NCI-H2081 treated with DMSO at 0.1 percent for 48 hours (cell line): ENCODE data around the gene IGF2BP1.
"Not testable (repeated sequence)": the region's sequence is repeated elsewhere in the genome, so short reads cannot be mapped to it uniquely, and the experiment has no call there.

Source experiments
- DNase-seq: peaks from one replicate; lab custom pipeline; 2025; lab: John Stamatoyannopoulos, UW

IGF2BP1 gene

DNA sequence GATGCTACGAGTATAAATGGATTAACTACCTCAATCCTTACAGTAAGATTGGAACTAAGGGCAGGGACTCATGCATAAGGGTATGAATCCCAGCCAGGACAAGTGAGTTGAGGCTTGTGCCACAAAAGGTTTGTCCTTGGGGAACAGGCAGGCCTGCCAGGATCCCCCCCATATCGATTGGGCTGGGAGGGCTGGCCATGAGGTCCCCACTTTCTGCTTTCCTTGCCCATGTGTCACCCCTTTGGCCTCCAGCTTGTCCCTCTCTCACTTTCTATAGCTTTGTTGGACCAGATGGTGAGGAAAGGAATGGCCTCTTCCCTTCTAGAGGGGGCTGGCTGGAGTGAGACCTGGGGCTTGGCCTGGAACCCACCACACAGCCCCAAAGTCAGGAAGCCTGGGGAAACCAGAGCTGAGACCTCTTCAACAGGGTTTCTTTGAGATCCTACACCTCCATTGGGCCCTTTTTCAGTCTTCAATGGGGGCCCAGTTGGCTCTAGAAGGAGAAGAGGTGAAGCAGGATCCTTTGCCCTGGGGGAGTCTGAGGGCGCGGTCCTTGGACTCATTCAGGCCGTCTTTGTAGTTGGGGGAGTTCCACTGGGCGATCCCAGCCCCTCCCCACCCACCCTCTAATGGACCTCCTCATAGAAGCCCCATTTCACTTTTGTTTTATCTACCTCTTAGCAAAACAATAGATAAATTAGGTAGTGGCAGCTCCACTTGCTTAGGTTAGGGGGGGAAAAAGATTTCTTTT is 57.3 kb downstream of the IGF2BP1 start:
- DNase-seq = no peak

DNA sequence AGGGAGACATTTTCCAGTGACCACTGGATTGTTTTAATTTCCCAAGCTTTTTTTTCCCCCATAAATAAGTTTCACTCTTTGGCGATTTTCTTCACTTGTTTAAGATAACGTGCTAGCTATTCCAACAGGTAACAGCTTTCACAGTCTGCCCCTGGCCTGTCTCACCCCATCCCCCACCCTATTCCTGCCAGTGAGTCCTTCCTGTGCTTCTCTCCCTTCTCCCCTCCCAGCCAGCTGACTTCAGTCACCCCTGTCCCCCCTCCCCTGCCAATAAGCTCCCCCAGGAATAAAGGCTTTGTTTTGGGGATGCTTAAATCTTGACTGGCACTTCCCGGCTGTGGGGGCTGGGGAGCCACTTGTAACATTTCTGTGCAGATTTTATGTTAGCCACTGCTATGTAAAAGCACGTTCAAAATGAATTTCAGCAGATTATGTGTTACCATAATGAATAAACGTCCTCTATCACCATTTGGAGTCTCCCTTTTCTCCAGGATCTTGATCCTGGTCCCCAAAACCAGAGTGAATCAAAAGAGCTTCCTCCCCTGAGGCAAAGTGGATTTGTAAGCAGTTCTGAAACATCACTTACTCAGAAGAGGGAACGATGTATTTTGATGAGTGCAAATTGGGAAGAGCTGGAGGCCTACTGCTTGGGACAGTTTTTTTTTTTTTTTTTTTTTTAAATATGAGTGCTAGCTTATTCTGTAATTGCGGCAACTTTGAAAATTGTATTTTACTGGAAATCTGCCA is 58.2 kb downstream of the IGF2BP1 start:
- no peak for DNase-seq

DNA sequence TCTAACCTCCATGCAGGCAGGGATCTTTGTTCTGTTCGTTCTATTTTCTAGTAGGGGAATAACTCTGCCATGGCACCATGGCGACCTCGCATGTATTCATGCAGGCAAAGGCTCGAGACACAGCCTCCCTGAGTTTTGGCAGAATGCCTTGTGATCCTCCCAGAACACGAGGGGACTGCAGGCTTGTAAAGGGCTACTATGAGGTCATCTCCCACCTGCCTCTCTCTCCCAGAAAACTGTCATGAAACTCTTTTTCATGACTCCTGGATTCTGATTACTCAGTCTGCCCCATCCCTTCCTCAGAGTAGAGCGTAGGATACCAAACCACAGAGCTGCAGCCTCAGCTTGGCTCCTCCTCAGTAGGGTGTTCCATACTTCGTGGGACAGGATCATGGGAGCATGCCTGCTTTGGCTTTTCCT is 64.3 kb downstream of the IGF2BP1 start:
- no peak for DNase-seq

DNA sequence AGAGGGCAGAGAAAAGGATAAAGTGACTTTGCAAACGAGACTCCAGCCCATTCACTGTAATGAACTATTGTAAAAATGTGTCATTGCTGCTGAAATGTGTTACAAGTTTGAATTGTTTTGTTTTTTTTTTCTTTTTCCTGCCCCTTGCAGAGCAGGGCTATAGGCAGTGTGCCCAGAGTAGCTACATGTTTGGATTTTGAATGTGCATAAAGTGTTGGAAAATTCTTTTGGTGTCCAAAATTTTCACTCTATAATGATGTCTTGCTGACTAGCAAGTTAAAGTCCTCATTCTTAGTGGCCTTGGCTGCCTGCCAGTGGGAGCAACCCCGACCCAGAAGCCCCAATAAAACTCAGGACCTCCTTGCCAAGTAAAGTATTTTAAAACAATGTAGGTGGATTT is 66.5 kb downstream of the IGF2BP1 start:
- DNase-seq = no peak

DNA sequence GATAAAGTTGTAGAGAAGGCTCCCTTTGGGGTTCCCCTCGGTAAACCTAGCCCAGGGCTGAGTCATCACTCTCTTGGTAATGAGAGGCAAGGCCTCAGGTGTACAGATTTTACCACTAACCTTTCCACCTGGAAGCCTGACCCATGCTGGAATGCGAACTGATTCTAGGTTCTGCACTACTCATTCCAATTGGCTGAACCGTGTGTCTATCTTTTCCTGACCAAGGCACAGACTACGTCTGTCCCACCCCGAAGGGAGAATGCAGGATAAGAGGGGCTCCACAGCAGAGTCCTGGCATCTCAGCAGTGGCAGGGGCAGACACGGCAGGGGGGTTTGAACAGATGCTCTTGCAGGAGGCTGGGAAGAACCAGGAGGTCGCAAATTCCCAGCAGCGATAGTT is 70.0 kb downstream of the IGF2BP1 start:
- DNase-seq = no peak

DNA sequence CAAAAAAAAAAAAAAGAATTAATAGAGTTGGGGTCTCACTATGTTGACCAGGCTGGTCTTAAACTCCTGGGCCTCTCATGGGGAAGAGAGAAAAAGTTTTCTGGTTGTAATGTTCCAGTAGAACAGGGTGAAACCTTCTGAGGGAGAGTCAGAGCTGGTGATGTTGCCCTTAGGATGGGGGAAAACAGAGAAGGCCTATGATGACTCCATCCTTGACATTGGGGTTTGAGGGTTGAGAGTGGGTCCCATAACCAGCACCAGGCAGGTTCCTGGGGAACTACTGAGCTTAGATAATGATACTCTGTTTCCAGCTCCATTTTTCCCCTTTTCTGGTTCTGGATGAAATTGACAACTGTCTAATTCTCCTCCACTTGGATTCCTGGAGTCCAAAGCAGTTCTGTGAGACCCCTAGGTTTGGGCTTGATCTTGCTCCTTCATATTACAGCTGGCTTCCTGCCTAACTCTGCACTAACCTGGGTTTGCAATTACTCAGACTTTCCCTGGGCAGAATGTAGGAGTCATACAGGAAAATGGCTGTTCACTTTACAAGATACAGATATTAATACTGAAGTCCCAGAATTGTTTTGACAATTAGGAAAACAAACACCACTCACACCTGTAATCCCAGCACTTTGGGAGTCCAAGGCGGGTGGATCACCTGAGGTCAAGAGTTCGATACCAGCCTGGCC is 72.5 kb downstream of the IGF2BP1 start:
- no peak for DNase-seq

DNA sequence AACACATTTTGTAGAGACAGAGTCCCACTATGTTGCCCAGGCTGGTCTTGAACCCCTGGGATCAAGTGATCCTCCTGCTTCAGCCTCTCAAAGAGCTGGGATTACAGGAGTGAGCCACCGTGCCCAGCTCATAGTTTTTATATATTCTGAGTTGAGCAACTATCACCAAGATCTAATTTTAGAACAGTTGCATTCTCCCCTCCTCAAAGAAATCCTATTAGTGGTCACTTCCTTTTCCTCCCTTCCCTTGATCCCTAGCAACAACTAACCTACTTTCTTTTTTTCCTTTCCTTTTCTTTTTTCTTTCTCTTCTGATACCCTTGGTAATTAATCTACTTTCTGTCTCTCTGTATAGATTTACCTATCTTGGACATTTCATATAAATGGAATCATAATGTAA is 73.9 kb downstream of the IGF2BP1 start:
- no peak for DNase-seq

DNA sequence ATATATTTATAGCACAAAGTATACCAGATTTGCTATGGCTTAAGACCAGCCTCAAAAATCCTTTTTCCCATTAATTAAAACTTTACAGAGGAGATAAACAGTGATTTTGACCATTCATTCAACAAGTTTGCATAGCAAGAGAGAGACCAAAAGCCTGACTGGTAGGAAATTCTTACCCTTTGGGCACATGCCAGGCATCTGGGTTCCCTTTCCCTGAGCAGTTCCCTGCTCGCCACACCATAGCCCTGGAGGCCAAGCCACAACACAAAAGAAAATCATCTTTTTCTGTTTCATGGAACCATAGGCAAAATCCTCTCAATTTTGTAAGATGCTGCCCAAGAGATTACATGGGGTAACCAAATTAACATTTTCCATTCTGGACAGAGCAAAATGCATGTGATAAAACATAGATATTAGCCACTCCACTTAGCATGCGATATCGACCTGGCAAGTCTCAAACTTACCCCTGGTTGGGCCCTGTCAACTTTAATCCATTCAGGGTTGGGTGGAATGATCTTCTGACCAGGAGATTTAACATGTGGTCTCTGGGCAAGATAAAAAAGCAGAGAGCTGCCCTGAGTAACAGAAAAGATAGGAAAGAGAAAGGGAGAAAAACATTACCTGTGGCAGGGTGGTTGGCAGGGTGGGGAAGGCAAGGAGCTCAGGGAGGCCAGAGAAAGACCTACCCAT is 77.8 kb downstream of the IGF2BP1 start:
- no peak for DNase-seq

DNA sequence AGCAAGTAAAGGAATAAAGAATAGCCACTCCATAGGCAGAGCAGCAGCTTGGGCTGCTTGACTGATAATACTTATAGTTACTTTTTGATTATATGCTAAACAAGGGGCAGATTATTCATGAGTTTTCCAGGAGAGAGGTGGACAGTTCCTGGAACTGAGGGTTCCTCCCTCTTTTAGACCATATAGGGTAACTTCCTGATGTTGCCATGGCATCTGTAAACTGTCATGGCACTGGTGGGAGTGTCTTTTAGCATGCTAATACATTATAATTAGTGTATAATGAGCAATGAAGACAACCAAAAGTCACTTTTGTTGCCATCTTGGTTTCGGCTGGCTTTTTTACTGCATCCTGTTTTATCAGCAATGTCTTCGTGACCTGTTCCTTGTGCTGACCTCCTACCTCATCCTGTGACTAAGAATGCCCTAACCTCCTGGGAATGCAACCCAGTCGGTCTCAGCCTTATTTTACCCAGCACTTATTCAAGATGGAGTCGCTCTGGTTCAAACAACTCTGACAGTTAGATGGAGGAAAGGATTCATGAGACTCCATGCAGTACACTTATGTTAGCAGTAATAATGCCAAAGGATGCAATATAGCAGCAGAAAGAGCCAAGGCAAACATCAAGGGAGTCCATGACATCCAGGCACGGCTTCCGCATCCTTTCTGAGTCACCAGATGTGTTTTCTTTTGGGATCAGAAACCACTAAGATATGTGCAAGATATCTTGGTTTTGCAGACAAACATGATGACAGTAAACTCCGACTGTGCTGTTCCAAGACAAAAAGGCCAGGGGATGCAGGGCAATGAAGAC is 79.6 kb downstream of the IGF2BP1 start:
- no peak for DNase-seq

DNA sequence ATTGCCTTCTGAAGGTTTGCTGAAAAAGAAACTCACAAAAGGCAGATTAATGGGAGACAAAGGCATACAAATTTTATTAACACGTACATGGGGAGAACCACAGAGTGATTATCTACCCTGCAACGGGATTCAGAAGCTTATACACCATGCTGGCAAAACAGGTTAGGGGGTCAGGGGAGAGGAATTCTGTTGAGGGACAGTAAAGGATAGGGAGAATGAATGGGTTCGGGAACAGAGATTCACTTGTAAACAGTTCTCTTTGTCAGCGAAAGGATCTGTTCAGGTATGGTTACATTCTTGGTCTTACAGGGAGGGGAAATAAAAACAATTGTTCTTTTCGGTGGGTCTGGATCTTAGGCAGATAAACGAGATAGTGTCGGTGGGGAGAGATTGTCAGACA is 81.1 kb downstream of the IGF2BP1 start:
- no peak for DNase-seq

DNA sequence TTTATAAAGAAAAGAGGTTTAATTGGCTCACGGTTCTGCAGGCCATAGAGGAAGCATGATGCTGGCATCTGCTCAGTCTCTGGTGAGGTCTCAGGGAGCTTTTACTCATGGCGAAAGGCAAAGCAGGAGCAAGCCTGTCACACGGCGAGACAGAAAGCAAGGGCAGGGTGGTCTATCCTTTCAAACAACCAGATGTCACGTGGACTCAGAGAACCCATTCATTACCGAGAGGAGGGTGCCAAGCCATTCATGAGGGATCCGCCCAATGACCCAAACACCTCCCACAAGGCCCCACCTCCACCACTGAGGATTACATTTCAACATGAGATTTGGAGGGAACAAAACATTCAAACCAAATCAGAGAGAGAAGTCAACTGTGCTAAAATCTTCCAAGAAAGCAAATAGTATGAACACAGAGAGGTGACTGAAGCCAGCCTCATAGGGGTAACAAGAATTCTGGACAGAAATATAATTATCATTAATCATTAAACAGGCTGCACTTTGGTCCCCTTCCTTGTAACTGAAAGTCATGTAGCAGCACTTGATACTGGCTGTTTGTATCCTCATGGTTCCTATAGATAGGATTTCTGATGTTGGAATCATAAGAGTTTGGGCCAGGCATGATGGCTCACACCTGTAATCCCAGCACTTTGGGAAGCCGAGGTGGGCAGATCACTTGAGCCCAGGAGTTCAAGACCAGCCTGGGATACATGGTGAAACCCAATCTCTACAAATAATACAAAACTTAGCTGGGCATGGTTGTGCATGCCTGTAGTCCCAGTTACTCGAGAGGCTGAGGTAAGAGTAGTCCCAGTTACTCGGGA is 82.9 kb downstream of the IGF2BP1 start:
- no peak for DNase-seq

DNA sequence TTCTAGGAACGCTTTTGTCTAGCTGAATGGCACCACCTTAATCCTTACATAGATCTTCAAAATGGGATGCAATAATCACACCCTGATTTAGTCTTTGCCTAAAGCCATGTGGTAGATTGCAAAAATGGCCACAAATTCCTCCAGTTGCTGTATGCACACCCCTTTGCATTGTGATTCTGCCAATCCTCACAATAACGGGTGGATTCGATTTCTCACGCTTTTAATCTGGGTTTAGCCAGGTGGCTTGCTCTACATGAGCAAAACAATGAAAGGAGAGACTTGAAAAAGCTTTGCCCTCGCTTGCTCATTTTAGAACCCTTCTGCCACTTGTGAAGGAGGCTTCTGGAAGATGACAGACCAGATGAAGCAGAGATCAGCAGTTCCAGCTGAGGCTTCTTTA is 85.0 kb downstream of the IGF2BP1 start:
- DNase-seq = no peak

DNA sequence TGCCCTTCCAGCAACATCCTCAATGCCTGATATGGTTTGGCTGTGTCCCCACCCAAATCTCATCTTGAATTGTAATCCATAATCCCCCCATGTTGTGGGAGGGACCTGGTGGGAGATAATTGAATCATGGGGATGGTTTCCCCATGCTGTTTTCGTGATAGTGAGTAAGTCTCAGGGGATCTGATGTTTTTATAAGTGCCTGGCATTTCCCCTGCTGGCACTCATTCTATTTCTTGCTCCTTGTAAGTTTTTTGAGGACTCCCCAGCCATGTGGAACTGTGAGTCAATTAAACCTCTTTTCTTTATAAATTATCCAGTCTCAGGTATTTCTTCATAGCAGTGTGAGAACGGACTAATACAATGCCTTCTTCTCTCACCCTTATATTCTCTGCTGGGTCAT is 87.9 kb downstream of the IGF2BP1 start:
- DNase-seq = not testable (repeated sequence)

DNA sequence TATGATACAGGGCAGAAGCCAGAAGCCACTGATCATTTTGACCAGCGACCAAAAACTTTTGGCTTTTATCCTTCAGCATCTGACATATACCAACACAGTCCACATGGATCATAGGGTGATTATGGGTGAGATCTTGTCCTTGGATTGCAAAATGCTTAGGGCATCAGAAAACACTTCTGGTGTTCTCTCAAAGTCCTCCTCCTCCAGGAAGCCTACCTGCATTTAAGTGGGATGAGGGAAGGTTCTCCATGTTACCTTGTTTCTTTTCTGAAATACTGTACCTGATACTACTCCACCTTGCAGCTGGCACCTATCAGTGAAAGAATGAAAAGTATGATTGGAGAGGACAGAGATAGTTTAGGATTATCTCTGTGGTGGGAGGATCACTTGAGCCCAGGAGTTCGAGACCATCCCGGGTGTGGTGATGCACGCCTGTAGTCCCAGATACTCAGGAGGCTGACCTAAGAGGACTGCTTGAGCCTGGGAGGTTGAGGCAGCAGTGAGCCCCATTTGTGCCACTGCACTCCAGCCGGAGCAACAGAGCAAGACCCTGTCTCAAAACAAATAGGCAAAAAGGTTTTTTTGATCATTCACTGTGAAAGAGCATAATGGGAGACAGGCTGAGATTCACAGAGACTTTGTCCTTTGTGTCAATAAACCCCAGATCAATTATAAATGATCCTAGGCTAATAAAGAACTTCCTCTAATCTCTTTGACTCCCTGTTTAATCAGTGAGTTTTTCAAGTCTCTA is 88.6 kb downstream of the IGF2BP1 start:
- DNase-seq = no peak

DNA sequence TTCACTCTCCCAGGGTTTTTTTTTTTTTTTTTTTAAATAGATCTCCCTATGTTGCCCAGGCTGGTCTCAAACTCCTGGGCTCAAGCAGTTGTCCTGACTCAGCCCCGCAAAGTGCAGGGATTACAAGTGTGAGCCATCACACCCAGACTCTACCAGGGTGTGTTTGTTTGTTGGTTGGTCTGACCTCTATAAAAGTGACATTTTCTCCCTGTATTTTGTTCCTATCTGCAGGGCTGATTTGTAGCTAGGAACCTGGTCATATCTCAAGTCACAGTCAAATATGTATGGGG is 89.1 kb downstream of the IGF2BP1 start:
- DNase-seq = no peak

DNA sequence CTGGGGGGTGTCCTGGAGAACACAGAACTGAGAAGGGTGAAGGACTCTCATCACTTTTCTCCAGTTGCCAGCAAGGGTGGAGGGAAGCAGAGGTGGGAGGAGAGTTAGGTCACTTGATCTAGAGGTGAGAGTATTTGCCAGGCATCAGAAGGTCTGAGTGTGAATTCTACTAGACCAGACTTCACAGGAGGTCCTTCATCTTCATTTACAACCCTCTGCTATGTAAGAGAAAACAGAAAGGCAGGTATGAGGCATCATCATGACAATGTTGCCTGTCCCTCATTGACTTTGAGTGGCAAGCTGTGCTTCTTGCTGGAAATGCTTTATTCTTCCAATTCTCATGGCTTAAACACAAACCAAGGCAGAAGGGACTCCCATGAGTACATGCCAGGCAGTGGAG is 89.5 kb downstream of the IGF2BP1 start:
- DNase-seq = no peak

DNA sequence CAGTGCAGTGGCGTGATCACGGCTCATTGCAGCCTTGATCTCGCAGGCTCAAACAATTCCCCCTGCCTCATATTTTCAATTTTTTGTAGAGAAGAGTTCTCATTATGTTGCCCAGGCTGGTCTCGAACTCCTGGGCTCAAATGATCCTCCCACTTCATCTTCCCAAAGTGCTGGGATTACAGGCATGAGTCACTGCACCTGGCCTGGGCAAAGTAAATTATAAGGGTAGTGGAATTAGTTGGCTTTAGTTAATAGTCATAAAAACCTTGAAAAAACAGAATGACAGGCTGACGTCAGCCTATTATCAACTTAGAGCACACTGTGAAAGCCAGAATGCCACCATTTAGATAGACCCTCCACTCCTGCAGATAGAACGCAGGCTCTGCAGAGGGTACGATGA is 91.9 kb downstream of the IGF2BP1 start:
- no peak for DNase-seq

DNA sequence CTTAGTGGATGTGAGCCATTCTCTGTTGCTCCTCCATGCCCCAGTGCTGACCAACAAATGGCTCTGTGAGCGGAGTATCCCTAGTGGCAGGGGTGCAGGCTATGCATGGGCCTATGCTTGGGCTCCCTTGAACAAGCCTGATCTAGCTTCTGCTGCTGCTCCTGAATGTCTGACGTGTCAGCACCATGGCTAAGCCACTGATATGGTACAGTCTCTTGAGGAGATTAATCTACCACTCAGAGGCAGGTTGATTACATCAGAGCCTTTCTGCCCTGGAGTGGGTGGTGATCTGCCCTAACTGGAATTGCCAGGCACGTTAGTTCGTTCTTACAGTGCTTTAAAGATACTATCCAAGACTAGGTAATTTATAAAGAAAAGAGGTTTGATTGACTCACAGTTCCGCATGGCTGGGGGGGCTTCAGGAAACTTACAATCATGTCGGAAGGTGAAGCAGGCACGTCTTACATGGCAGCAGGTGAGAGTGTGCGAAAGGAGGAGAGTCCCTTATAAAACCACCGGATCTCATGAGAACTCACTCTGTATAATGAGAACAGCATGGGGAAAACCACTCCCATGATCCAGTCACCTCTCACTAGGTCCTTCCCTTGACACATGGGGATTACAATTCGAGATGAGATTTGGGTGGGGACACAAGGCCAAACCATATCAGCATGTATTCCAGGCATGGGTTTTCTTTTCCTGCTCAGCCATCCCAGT is 93.9 kb downstream of the IGF2BP1 start:
- DNase-seq = no peak

DNA sequence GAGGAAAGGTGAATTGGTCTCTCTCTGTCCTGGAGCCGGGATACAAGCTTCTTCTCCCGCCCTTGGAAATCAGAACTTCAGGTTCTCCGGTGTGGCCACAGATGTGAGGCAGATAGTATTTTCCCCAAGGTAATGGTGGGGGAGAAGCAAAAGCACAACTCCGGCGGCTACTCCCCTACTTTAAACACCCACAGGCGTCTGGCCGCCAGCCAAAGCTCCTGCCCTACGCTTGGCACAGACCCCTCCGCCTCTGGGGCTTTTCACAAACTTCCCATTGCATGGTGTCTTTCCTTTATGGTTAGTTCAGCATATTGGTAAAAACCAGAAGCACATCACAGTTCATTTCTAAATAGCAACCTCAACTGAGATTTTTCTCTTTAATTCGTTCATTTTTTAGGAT is 95.9 kb downstream of the IGF2BP1 start:
- no peak for DNase-seq

DNA sequence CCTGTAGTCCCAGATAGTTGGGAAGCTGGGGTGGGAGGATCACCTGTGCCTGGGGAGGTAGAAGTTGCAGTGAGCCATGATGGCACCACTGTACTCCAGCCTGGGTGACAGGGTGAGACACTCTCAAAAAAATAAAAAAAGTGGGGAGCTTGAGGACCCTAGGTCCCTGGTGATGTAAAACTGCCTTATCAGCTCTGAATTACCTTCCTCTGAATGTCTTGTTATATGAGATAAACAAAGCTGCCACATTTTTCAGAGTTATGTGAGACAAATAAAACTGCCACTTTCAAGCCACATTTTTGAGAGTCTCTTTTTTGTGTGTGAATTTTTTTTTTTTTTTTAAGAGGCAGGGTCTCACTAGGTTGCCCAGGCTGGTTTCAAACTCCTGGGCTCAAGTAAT is 103.4 kb downstream of the IGF2BP1 start:
- no peak for DNase-seq
